ENCODE data around the gene DNAI1. TPM values are rescaled to one million over a fixed set of nuclear protein-coding genes. Genes with fewer than 3 reads are reported as not detected.

DNAI1 gene
- total and polyA plus RNA-seq, 2 of the 13 experiments (the other 11 are each of a cell fraction or from before 2014, with no cell fraction given): not detected

GRCh38 chr9:34458013-34458958 lies at the start of gene DNAI1, which contains the start of gene FAM219A (continued):
- TF ChIP-seq ZNF619 (CRISPR knock-in tag; IDR thresholded peaks at IDR 0.05) (no peak), GMEB2 (CRISPR knock-in tag; IDR thresholded peaks at IDR 0.05; ENCODE audit: low read depth) (no peak), TOPORS (CRISPR knock-in tag; IDR thresholded peaks at IDR 0.05) (no peak), CBFB (CRISPR knock-in tag; IDR thresholded peaks at IDR 0.05) (no peak), NAIF1 (CRISPR knock-in tag; IDR thresholded peaks at IDR 0.05; ENCODE audit: borderline replicate concordance) (no peak), ZSCAN29 (CRISPR knock-in tag; conservative IDR thresholded peaks at IDR 0.05) (no peak), ZNF597 (CRISPR knock-in tag; IDR thresholded peaks at IDR 0.05) (no peak), EP300 (IDR thresholded peaks at IDR 0.05; ENCODE audit: low read depth in 2 of 2, low read length in 2 of 2) (no peak), EP300 (CRISPR knock-in tag; IDR thresholded peaks at IDR 0.05; ENCODE audit: borderline replicate concordance) (no peak), SMAD9 (CRISPR knock-in tag; IDR thresholded peaks at IDR 0.05) (no peak), ZUFSP (CRISPR knock-in tag; IDR thresholded peaks at IDR 0.05; ENCODE audit: borderline replicate concordance) (no peak), ZMYM2 (CRISPR knock-in tag; IDR thresholded peaks at IDR 0.05) (no peak), KLF13 (CRISPR knock-in tag; IDR thresholded peaks at IDR 0.05) (no peak), ZNF792 (CRISPR knock-in tag; IDR thresholded peaks at IDR 0.05) (no peak), ZNF20 (CRISPR knock-in tag; IDR thresholded peaks at IDR 0.05) (no peak), ZNF609 (CRISPR knock-in tag; IDR thresholded peaks at IDR 0.05; ENCODE audit: borderline replicate concordance) (no peak), TRIM24 (CRISPR knock-in tag; IDR thresholded peaks at IDR 0.05) (no peak)
- TF ChIP-seq, protein P1, sequence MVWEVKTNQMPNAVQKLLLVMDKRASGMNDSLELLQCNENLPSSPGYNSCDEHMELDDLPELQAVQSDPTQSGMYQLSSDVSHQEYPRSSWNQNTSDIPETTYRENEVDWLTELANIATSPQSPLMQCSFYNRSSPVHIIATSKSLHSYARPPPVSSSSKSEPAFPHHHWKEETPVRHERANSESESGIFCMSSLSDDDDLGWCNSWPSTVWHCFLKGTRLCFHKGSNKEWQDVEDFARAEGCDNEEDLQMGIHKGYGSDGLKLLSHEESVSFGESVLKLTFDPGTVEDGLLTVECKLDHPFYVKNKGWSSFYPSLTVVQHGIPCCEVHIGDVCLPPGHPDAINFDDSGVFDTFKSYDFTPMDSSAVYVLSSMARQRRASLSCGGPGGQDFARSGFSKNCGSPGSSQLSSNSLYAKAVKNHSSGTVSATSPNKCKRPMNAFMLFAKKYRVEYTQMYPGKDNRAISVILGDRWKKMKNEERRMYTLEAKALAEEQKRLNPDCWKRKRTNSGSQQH (CRISPR knock-in tag; IDR thresholded peaks at IDR 0.05; ENCODE audit: low read depth): no peak

Data from HepG2 (cell line).